OCI-LY1 (cell line): ENCODE data around the gene ZNF692.

ENCODE experiments used
- H2AFZ ChIP-seq: fragments of 200-600 bp; sonication (generic), shearing (Covaris generic); 2 replicates; pipeline ENCODE4 v1.6.0; 2014; ENCODE audit warnings: antibody characterized with exemption, mild to moderate bottlenecking, low read length
- H3F3A ChIP-seq: fragments of 200-600 bp; sonication (generic), shearing (Covaris generic); 2 replicates; pipeline ENCODE4 v1.6.0; 2014; ENCODE audit warnings: mild to moderate bottlenecking, antibody characterized with exemption, low read length, moderate library complexity; ENCODE audit not compliant: insufficient read depth
- H3K27ac ChIP-seq: fragments of 200-600 bp; sonication (generic); 2 replicates; pipeline ENCODE4 v1.5.1; 2014; ENCODE audit warnings: low read length, mixed run types, mild to moderate bottlenecking, low read depth; ENCODE audit not compliant: poor library complexity, severe bottlenecking
- H3K27me3 ChIP-seq: fragments of 200-600 bp; sonication (generic); 2 replicates; pipeline ENCODE4 v1.6.0; 2014; ENCODE audit warnings: antibody characterized with exemption, mild to moderate bottlenecking, low read length, moderate library complexity; ENCODE audit not compliant: insufficient read depth
- H3K36me3 ChIP-seq: fragments of 200-600 bp; sonication (generic); 2 replicates; pipeline ENCODE4 v1.6.1; 2014; ENCODE audit warnings: mild to moderate bottlenecking, antibody characterized with exemption, low read length, moderate library complexity, mixed read lengths; ENCODE audit not compliant: insufficient read depth
- H3K4me1 ChIP-seq: fragments of 200-600 bp; sonication (generic); 2 replicates; pipeline ENCODE4 v1.5.1; 2014; ENCODE audit warnings: mild to moderate bottlenecking, low read length, moderate library complexity; ENCODE audit not compliant: insufficient read depth, severe bottlenecking
- H3K4me2 ChIP-seq: fragments of 200-600 bp; sonication (generic), shearing (Covaris generic); 2 replicates; pipeline ENCODE4 v1.6.1; 2014; ENCODE audit warnings: low read length
- H3K4me3 ChIP-seq: fragments of 200-600 bp; sonication (generic); 2 replicates; pipeline ENCODE4 v1.5.1; 2014; ENCODE audit warnings: low read length, low read depth, mild to moderate bottlenecking, mixed read lengths; ENCODE audit not compliant: poor library complexity, severe bottlenecking
- H3K79me2 ChIP-seq: fragments of 200-600 bp; shearing (Covaris generic); 2 replicates; pipeline ENCODE4 v1.6.1; 2016; ENCODE audit warnings: mixed run types, low read length, mixed read lengths; ENCODE audit not compliant: insufficient read depth
- H3K9ac ChIP-seq: fragments of 200-600 bp; sonication (generic), shearing (Covaris generic); 2 replicates; pipeline ENCODE4 v1.6.1; 2014; ENCODE audit warnings: mild to moderate bottlenecking, low read length, mixed read lengths
- H3K9me2 ChIP-seq: fragments of 200-600 bp; sonication (generic), shearing (Covaris generic); 2 replicates; pipeline ENCODE4 v1.6.1; 2014; ENCODE audit warnings: low read depth, mild to moderate bottlenecking, low read length, mixed read lengths
- H3K9me3 ChIP-seq: fragments of 200-600 bp; shearing (Covaris generic); 2 replicates; pipeline ENCODE4 v1.6.1; 2014; ENCODE audit warnings: low read length, mixed read lengths
- H4K20me1 ChIP-seq: fragments of 200-600 bp; sonication (generic), shearing (Covaris generic); 2 replicates; pipeline ENCODE4 v1.6.0; 2016; ENCODE audit warnings: mild to moderate bottlenecking, low read length; ENCODE audit not compliant: insufficient read depth
- CTCF ChIP-seq: fragments of 200-600 bp; sonication (generic), shearing (Covaris generic); IDR thresholded peaks from 2 replicates; pipeline ENCODE4 v1.5.1; 2017; ENCODE audit warnings: mild to moderate bottlenecking, antibody characterized with exemption, low read length, moderate library complexity, mixed read lengths
- EZH2 ChIP-seq: fragments of 200-600 bp; sonication (generic), shearing (Covaris generic); IDR thresholded peaks from 2 replicates; pipeline ENCODE4 v1.8.0; 2017; ENCODE audit warnings: borderline replicate concordance, mixed run types, mild to moderate bottlenecking, antibody characterized with exemption, low read length, moderate library complexity, mixed read lengths

The ZNF692 gene

GRCh38 chr1:248810727-248811513 is 48.0 kb downstream of the ZNF692 start:
- TF ChIP-seq EZH2 (no peak), CTCF (no peak)
- Histone ChIP-seq H3K4me2 (no peak overlapping the region), H3K4me3 (no peak overlapping the region), H3F3A (no peaks in the 10 kb centered on the region), H3K4me1 (peaks cover 2% of the 10 kb centered on the region), H3K9me3 (no peaks in the 10 kb centered on the region), H3K27ac (no peak overlapping the region), H3K9ac (no peak overlapping the region), H3K36me3 (peaks cover 30% of the 10 kb centered on the region), H3K27me3 (no peaks in the 10 kb centered on the region), H4K20me1 (no peaks in the 10 kb centered on the region), H2AFZ (no peak overlapping the region), H3K79me2 (no peaks in the 10 kb centered on the region), H3K9me2 (no peaks in the 10 kb centered on the region)

- H4K20me1 ChIP-seq, result no peaks in the 10 kb centered on the region
- H3K9me2 ChIP-seq, result no peaks in the 10 kb centered on the region
- no peak overlapping the region for H3K4me2 ChIP-seq
- no peak overlapping the region for H3K27ac ChIP-seq
- H3K9ac ChIP-seq, result no peak overlapping the region
- H3K4me1 ChIP-seq, result peaks cover 10% of the 10 kb centered on the region
- H3K27me3 ChIP-seq, result no peaks in the 10 kb centered on the region
- H3K79me2 ChIP-seq, result no peaks in the 10 kb centered on the region
- H3F3A ChIP-seq, result no peaks in the 10 kb centered on the region
- no peak for TF ChIP-seq CTCF
- TF ChIP-seq EZH2, result no peak
- no peaks in the 10 kb centered on the region for H3K9me3 ChIP-seq
- H3K4me3 ChIP-seq, result no peak overlapping the region
- no peak overlapping the region for H2AFZ ChIP-seq
- H3K36me3 ChIP-seq, result peaks cover 22% of the 10 kb centered on the region
Measured at GRCh38 chr1:248810000-248810726, 48.7 kb downstream of the ZNF692 start.

DNA sequence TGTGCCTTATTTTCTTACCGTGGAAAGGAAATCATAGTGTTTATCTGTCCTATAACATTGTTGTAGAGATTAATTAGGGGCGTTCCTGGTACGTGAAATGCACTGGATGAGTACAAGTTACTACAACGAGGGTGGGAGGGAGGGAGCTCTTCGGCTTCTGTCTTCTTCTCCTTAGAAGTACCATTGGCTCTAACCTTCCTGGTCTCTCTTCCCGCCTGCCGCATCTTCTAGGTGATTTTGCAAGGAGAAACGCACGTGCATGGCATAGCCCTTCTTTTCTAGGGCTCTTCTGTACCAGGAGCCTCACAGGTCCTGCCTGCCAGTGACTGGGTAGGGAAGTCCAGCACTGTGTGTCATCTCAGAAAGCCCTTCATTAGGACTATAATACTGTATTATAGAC is 50.0 kb downstream of the ZNF692 start:
- H2AFZ ChIP-seq, result no peak overlapping the region

More for the DNA sequence above, 50.0 kb downstream of the ZNF692 start:
- Histone ChIP-seq H3K4me2 (no peak overlapping the region), H3K9ac (no peak overlapping the region), H3K9me2 (no peaks in the 10 kb centered on the region), H3K9me3 (no peaks in the 10 kb centered on the region), H3K4me1 (peaks cover 17% of the 10 kb centered on the region), H3K27me3 (no peaks in the 10 kb centered on the region), H3K79me2 (no peaks in the 10 kb centered on the region), H4K20me1 (no peaks in the 10 kb centered on the region), H3K36me3 (peaks cover 10% of the 10 kb centered on the region), H3K27ac (no peak overlapping the region), H3F3A (no peaks in the 10 kb centered on the region), H3K4me3 (no peak overlapping the region)
- TF ChIP-seq CTCF, result no peak
- TF ChIP-seq EZH2, result no peak
